Stomach (tissue), 9 donors: Measurements from ENCODE around the gene ADAM20. TPM values are rescaled to one million over a fixed set of nuclear protein-coding genes. Genes with fewer than 3 reads are reported as not detected.

ENCODE experiments used
- DNase-seq, 2 donors: peaks; one replicate each; pipeline versions ENCODE4 v3.0.0 to v3.0.0-alpha.2; 2013 to 2019
- H3K27ac ChIP-seq, 5 donors: fragments of 200-600 bp in 4 of 5; sonication (generic) in 4 of 5; one replicate each; pipeline ENCODE4 v1.5.1; 2013 to 2019; ENCODE audit warnings: mild to moderate bottlenecking in 1 of 5, moderate library complexity in 1 of 5
- H3K27me3 ChIP-seq, 3 donors: fragments of 200-600 bp; sonication (generic); one replicate each; pipeline ENCODE4 v1.5.1; 2017 to 2019; ENCODE audit warnings: mixed run types in 1 of 3
- H3K36me3 ChIP-seq, 4 donors: fragments of 200-600 bp; sonication (generic); 1 replicate in 3 of 4; 2 replicates in 1 of 4; pipeline ENCODE4 v1.5.1; 2016 to 2019
- H3K4me1 ChIP-seq, 4 donors: fragments of 200-600 bp; sonication (generic); one replicate each; pipeline ENCODE4 v1.5.1; 2016 to 2019
- H3K4me3 ChIP-seq, 4 donors: fragments of 200-600 bp; sonication (generic) in 3 of 4; one replicate each; pipeline ENCODE4 v1.5.1; 2016 to 2019; ENCODE audit warnings: mild to moderate bottlenecking in 1 of 4
- H3K9me3 ChIP-seq, 4 donors: fragments of 200-600 bp; sonication (generic); one replicate each; pipeline ENCODE4 v1.5.1; 2016 to 2019
- CTCF ChIP-seq, 7 experiments: fragments of 450-650 bp in 4 of 7; fragments of 200-600 bp in 3 of 7; sonication (generic) in 3 of 7; IDR thresholded peaks; one replicate each; pipeline ENCODE4 v1.5.1; 2016 to 2019; ENCODE audit warnings: antibody characterized with exemption in 7 of 7, control low read depth in 2 of 7, mild to moderate bottlenecking in 1 of 7
- EP300 ChIP-seq: sonication (generic); formaldehyde crosslinking; IDR thresholded peaks from one replicate; pipeline ENCODE4 v1.6.1; 2017; ENCODE audit warnings: antibody characterized with exemption
- POLR2A ChIP-seq, 4 donors: fragments of 450-650 bp; IDR thresholded peaks; one replicate each; pipeline ENCODE4 v1.6.1; 2016; ENCODE audit warnings: antibody characterized with exemption in 4 of 4, control low read depth in 2 of 4, mild to moderate bottlenecking in 1 of 4, moderate library complexity in 1 of 4
- POLR2AphosphoS5 ChIP-seq, 3 donors: sonication (generic); formaldehyde crosslinking; IDR thresholded peaks; one replicate each; pipeline ENCODE4 v1.6.1; 2016; ENCODE audit warnings: antibody characterized with exemption in 3 of 3
- WGBS, 5 donors: extraction: QIAGEN DNeasy Blood & Tissue Kit in 3 of 5; methylation state at CpG; one replicate each; pipeline versions ENCODE4 v1.1.5 to v1.1.7; 2013 to 2018; 5-methylcytosine and 5-hydroxymethylcytosine counted together
- intact Hi-C: fragments of 100-400 bp; cut with DNase I; formaldehyde crosslinking; loops from one replicate; pipeline ENCODE4 v1.15.1; 2023; ENCODE audit warnings: low total_unique reads
- polyA plus RNA-seq, 3 donors: library from polyadenylated mRNA; stranded (reverse); fragments of 200-250 nt; gene quantifications; one replicate each; pipeline ENCODE4 v1.2.3, GENCODE V29; 2013
- total RNA-seq, 5 donors: library from RNA; depleted of rRNA; stranded (reverse); fragments of >200 nt; gene quantifications; one replicate each; pipeline versions ENCODE4 v1.1.0 to v1.2.3, GENCODE V29; 2014 to 2016
- donor health status: healthy with polysubstance abuse.
- donor health status: Bipolar disorder and iron deficiency.
- donor health status: healthy.

ADAM20 gene
- total and polyA plus RNA-seq, 8 donors: 0.10 to 7.6 (median 1.1) TPM; not detected in 4

- WGBS, 5 donors: 83 to 93% (median 87%) methylated on average over 2 of the region's 2 CpGs
- intact Hi-C loops: no loop called here
- no peaks in the 10 kb centered on the region for H3K27me3 ChIP-seq
- no peak overlapping the region for H3K27ac ChIP-seq
- no peak for TF ChIP-seq CTCF (IDR thresholded peaks at IDR 0.05)
- TF ChIP-seq POLR2A (IDR thresholded peaks at IDR 0.05): no peak
- no peak for TF ChIP-seq EP300
- no peak for TF ChIP-seq POLR2AphosphoS5 (IDR thresholded peaks at IDR 0.05)
- peaks cover 0 to 26% (median 20%) of the 10 kb centered on the region in 4 donors for H3K36me3 ChIP-seq
- H3K9me3 ChIP-seq: no peaks in the 10 kb centered on the region
- no peaks in the 10 kb centered on the region for H3K4me1 ChIP-seq
- H3K4me3 ChIP-seq: no peak overlapping the region
- DNase-seq: no peak
Observed at GRCh38 chr14:70527501-70528105, 7.2 kb downstream of the ADAM20 start.

- no peak overlapping the region for H3K4me3 ChIP-seq
- intact Hi-C loops: no loop called here
- H3K4me1 ChIP-seq: no peaks in the 10 kb centered on the region
- DNase-seq: no peak
- TF ChIP-seq CTCF (IDR thresholded peaks at IDR 0.05) (no peak), POLR2A (IDR thresholded peaks at IDR 0.05) (no peak), POLR2AphosphoS5 (IDR thresholded peaks at IDR 0.05) (no peak), EP300 (no peak)
- peaks cover 0 to 4% (median 2%) of the 10 kb centered on the region in 4 donors for H3K9me3 ChIP-seq
- peaks cover 0 to 24% (median 21%) of the 10 kb centered on the region in 4 donors for H3K36me3 ChIP-seq
- no peaks in the 10 kb centered on the region for H3K27me3 ChIP-seq
- H3K27ac ChIP-seq: no peak overlapping the region
Observed at GRCh38 chr14:70525691-70526090, 9.1 kb downstream of the ADAM20 start.

- TF ChIP-seq POLR2A (IDR thresholded peaks at IDR 0.05) (no peak), POLR2AphosphoS5 (IDR thresholded peaks at IDR 0.05) (no peak), CTCF (IDR thresholded peaks at IDR 0.05) (no peak), EP300 (no peak)
- WGBS, 5 donors: 91 to 98% (median 96%) methylated on average over 3 of the region's 3 CpGs
- no peaks in the 10 kb centered on the region for H3K4me1 ChIP-seq
- peaks cover 0 to 13% (median 8%) of the 10 kb centered on the region in 4 donors for H3K9me3 ChIP-seq
- no peaks in the 10 kb centered on the region for H3K27me3 ChIP-seq
- no peak overlapping the region for H3K27ac ChIP-seq
- peaks cover 0 to 9% (median 0%) of the 10 kb centered on the region in 4 donors for H3K36me3 ChIP-seq
- intact Hi-C loops: no loop called here
- H3K4me3 ChIP-seq: no peak overlapping the region
- no peak for DNase-seq
Observed at GRCh38 chr14:70515811-70516210, 19.0 kb downstream of the ADAM20 start.

GRCh38 chr14:70514168-70515069, 20.4 kb downstream of the ADAM20 start:
- TF ChIP-seq EP300: no peak
- no peak for TF ChIP-seq CTCF (IDR thresholded peaks at IDR 0.05)
- TF ChIP-seq POLR2AphosphoS5 (IDR thresholded peaks at IDR 0.05): no peak
- TF ChIP-seq POLR2A (IDR thresholded peaks at IDR 0.05): no peak
- no peak overlapping the region for H3K27ac ChIP-seq
- peaks cover 0 to 5% (median 0%) of the 10 kb centered on the region in 4 donors for H3K36me3 ChIP-seq
- no peaks in the 10 kb centered on the region for H3K4me1 ChIP-seq
- no peaks in the 10 kb centered on the region for H3K27me3 ChIP-seq
- peaks cover 0 to 9% (median 6%) of the 10 kb centered on the region in 4 donors for H3K9me3 ChIP-seq
- intact Hi-C loops: no loop called here
- 33 to 61% (median 50%) methylated on average over 4 of the region's 4 CpGs for WGBS, 5 donors
- H3K4me3 ChIP-seq: no peak overlapping the region
- DNase-seq: no peak
